Caki2 (cell line): ENCODE measurements around the gene SI. TPM values are rescaled to one million over a fixed set of nuclear protein-coding genes. Genes with fewer than 3 reads are reported as not detected.
A peak's percentile ranks its signal among the peaks of the same experiment; 100 is the strongest.
"Not testable (repeated sequence)": the region's sequence is repeated elsewhere in the genome, so short reads cannot be mapped to it uniquely, and the experiment has no call there.

Experiments
- DNase-seq: peaks from one replicate; pipeline ENCODE4 v3.0.0-alpha.2; 2015; ENCODE audit warnings: low read depth
- in situ Hi-C: cut with HindIII; loops from 2 replicates; pipeline ENCODE4 v1.10.0; 2016; ENCODE audit warnings: low sequenced_read_pairs, low pct_unique_long_range_greater_than_20kb, mixed read lengths
- total RNA-seq: library from RNA; depleted of rRNA; stranded (reverse); fragments of >200 nt; shearing (Covaris generic); gene quantifications from 2 replicates; pipeline ENCODE4 v1.2.3, GENCODE V29; 2014; ENCODE audit warnings: low replicate concordance; rRNA removed

Gene SI
- total RNA-seq, result not detected in 2 replicates

GRCh38 chr3:165078293-165078692, at the start of gene SI:
Gene SI, minus strand, starts transcription at chr3:165078496. Its CDS starts 2,484 bp downstream, at chr3:165076012.
- no peak for DNase-seq
- in situ Hi-C loops, result no loop called here

DNA sequence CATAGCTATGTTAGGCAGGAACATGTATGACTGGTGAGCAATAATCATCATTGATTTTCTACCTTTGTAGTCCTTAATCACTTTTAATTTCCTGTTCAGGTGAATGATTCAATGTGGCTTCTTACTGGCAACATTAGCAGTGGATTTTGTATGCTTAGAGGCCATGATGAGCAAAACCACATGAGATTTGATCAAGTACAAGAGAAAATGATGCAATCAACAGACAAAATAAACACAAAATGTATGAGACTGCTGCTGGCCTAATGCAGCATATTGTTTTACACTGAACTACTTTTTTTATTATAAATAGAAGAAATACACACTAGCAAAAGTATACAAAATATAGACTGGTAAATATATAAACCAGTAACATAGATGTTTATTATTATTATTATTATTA, 47.5 kb upstream of the SI start:
- in situ Hi-C loops, result no loop called here
- DNase-seq, result no peak

DNA sequence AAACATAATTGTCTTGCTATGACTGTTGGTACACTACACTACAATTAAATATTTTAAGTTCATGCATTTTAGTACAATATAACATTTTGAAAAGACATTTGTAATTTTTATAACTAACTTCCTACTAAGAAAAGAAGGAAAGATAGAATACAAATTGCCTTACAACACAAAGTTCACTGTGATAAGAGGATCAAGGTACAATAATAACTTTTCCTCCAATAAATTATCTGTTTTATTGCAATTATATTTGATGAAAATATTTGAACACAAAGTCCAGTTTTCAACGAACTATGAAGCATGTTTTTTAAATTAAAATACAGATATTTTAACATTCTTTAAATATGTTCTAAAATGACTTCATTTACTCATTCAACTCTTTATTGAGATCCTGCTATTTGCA, 33.1 kb upstream of the SI start:
- in situ Hi-C loops, result no loop called here
- no peak for DNase-seq

DNA sequence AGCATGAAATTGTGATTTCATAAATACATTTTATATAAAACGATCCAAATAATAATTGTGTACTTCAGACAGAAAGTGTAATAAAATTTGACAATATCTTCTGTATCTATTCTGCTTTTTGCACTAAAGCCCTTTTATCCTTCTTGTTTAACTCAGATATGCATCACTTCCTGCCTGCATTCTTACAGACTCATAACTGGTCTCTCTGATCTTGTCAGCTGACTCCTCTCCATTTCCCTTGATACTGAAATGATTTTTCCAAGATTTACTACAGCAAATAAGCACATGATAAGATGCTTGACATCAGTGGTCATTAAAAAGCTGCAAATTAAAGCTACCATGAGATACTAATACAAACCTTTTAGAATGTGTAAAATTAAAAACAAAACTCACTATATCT, 25.3 kb upstream of the SI start:
- in situ Hi-C loops, result no loop called here
- DNase-seq, result no peak

GRCh38 chr3:165082650-165083049, 4.4 kb upstream of the SI start:
- no peak for DNase-seq
- in situ Hi-C loops, result no loop called here

- no peak for DNase-seq
- in situ Hi-C loops, result no loop called here
Measured at GRCh38 chr3:165081183-165081582, 2.9 kb upstream of the SI start.

- in situ Hi-C loops, result no loop called here
- DNase-seq, result no peak
Measured at GRCh38 chr3:165075695-165076094, 2.6 kb downstream of the SI start.

GRCh38 chr3:165070682-165071081, 7.6 kb downstream of the SI start:
- no peak for DNase-seq
- in situ Hi-C loops, result no loop called here

GRCh38 chr3:165056510-165056909, 21.8 kb downstream of the SI start:
- no peak for DNase-seq
- in situ Hi-C loops, result no loop called here

GRCh38 chr3:165040186-165040585, 38.1 kb downstream of the SI start:
- no peak for DNase-seq
- in situ Hi-C loops, result no loop called here

DNA sequence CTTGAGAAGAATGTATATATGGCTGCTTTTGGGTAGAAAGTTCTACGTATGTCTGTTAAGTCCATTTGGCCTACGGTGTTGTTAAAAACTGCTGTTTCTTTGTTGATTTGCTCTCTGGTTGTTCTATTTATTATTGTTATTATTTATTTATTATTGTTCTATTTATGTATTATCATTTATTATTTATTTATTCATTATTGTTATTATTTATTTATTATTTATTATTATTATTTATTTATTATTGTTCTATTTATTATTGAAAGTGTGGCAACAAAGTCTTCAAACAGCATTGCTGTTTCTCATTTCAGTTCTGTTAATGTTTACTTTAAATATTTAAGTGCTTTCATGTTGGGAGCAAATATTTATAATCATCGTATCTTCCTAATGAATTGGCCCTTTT, 66.7 kb downstream of the SI start:
- no peak for DNase-seq
- in situ Hi-C loops, result no loop called here

GRCh38 chr3:164984947-164985346, 93.3 kb downstream of the SI start:
- in situ Hi-C loops, result no loop called here
- no peak for DNase-seq

- no peak for DNase-seq
- in situ Hi-C loops, result no loop called here
Measured at GRCh38 chr3:164962610-164963009, 115.7 kb downstream of the SI start.

DNA sequence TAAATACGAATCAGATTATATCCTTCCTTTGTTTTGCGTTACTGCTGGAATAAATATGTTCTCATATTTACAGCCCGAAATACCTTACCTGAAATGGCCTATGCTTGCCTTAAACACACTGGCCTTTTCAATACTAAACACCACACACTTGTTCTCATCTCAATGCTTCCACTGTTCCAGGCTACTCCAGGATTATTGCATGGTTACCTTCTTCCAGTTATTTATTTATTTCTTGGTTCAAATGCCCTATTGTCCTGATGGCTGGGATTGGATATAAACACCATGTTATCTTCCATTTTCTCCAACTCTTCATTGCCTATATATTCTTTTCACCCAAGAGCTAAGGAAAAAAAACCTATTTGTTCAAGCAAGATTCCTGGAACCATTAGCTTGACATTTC, 125.3 kb downstream of the SI start:
- in situ Hi-C loops, result no loop called here

DNA sequence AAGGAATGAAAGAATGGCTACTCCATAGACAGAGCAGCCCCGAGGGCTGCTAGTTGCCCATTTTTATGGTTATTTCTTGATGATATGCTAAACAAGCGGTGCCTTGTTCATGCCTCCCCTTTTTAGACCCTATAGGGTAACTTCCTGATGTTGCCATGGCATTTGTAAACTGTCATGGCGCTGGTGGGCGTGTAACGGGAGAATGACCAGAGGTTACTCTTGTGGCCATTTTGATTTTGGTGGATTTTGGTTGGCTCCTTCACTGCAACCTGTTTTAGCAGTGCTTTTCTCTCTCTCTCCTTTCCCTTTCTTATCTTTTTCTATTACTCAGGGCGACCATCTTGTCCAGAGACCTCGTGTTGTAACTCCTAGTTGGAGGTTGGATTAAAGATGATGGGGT, 126.9 kb downstream of the SI start:
- in situ Hi-C loops, DNase-seq: not testable (repeated sequence)

More for the DNA sequence above, 125.3 kb downstream of the SI start:
- no peak for DNase-seq

- in situ Hi-C loops, result no loop called here
- peak; percentile 17 for DNase-seq
Measured at GRCh38 chr3:164940745-164941144, 137.6 kb downstream of the SI start.

DNA sequence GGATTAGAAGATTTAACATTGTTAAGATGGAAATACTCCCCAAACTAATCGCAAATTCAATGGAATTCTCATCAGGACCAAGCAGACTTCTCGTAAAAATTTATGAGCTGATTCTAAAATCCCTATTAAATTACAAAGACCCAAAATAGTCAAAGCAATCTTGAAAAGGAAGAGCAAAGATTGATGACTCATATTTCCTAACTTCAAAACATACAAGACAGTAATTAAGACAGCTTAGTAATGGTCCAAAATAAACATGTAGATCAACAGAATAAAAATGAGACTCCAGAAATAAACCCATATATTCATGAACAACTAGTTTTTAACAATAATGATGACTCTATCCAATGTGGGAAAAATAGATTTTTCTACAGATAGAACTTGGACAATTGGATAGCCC, 148.7 kb downstream of the SI start:
- no peak for DNase-seq
- in situ Hi-C loops, result no loop called here
